ENCODE results near the gene CES4A.
A peak's percentile ranks its signal among the peaks of the same experiment; 100 is the strongest.
"Not testable (repeated sequence)": the region's sequence is repeated elsewhere in the genome, so short reads cannot be mapped to it uniquely, and the experiment has no call there.

The CES4A gene

DNA sequence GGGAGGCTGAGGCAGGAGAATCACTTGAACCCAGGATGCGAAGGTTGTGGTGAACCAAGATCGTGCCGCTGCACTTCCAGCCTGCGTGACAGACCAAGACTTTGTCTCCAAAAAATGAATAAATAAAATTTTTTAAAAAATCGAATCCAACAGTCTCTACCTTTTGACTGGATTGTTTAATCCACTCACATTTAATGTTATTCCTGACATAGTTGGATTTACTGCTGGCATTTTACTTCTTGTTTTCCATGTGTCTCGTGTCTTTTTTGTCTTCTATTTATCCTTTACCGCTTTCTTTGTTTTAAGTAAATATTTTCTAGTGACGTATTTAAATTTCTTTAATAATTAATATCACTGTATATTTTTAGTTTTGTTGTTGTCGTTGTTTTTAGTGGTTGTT lies 5.4 kb upstream of the CES4A start:
- DNase-seq (ENCODE audit: low read depth in 3 of 3, low spot score in 1 of 3), result no peak

GRCh38 chr16:66984892-66985311 lies 3.5 kb upstream of the CES4A start:
- peak in 1 of 3 donors; percentile 27 for DNase-seq (ENCODE audit: low read depth in 3 of 3, low spot score in 1 of 3)

DNA sequence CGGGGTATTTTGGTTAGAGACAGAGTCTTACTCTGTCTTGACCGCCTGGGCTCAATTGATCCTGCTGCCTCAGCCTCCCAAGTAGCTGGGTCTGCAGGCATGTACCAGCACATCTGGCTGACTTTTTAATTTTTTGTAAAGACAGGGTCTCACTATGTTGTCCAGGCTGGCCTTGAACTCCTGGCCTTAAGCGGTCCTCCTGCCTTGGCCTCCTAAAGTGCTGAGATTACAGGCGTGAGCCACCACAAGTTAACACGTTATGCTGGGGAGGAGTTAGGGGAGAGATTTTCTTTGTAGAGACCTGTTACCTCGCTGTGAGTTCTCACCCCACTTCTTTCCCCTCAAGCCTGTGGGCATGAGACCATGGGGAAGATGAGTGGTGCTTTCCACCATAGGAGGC lies 1.8 kb upstream of the CES4A start:
- DNase-seq (ENCODE audit: low read depth in 3 of 3, low spot score in 1 of 3), result no peak

DNA sequence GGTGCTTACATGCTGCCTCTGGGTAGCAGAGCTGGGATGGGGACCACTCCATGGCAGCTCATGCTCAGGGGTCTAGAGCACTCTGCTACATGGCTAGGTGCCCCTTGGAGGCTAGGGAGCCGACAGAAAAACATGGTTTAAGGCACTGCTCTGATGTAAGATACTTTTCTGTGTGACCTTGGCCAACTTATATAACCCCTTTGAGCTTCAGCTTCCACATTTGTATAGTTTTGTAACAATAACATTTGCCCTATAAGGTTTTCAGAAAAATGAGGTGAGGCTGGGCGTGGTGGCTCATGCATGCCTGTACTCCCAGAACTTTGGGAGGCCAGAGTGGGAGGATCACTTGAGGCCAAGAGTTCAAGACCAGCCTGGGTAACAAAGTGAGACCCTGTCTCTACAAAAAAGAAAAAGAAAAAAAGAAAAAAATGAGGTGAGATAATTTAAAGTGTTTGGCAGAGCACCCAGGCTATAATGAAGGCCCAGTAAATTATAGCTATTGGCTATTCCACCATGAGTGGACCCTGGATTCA lies 3.2 kb downstream of the CES4A start:
- no peak for DNase-seq (ENCODE audit: low read depth in 3 of 3, low spot score in 1 of 3)

DNA sequence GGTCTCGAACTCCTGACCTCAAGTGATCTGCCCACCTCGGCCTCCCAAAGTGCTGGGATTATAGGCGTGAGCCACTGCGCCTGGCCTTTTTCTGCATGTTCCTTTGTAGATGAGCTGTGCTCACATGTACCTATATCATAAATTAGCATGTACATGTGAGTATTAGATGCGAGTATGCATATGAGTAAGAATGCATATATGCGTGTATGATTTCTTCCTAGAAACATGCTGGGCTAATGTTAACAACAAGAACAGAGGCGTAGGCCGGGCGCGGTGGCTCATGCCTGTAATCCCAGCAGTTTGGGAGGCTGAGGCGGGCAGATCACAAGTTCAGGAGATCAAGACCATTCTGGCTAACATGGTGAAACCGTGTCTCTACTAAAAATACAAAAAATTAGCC lies 5.2 kb downstream of the CES4A start:
- not testable (repeated sequence) for DNase-seq (ENCODE audit: low read depth in 3 of 3, low spot score in 1 of 3)

DNA sequence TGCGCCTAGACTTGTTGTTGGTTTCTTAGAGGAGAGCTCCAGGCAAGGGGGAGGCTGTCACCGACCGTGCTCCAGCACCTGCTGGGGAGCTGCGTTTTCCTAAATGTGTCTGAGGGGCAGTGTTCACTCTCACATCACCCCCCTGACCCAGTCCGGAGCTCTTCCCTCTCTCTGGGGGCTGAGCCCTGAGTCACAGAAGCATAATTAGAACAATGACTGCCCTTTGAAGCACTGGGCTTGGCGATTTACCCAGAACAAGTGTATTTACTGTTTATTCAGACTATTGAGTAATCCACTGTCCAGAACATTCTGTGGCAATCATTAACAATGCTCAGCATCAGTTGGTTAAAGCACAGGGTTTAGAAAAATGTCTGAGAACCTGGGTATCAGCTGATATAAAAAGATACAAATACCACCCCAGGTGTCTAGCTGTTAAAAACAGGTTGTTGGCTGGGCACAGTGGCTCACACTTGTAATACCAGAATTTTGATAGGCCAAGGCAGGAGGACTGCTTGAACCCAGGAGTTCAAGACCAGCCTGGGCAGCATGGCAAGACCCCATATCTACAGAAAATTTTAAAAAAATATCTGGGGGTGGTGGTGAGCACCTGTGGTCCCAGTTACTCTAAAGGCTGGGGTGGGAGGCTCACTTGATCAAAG lies 8.1 kb downstream of the CES4A start:
- no peak for DNase-seq (ENCODE audit: low read depth in 3 of 3, low spot score in 1 of 3)

GRCh38 chr16:66996983-66997358 lies 8.6 kb downstream of the CES4A start:
- no peak for DNase-seq (ENCODE audit: low read depth in 3 of 3, low spot score in 1 of 3)

DNA sequence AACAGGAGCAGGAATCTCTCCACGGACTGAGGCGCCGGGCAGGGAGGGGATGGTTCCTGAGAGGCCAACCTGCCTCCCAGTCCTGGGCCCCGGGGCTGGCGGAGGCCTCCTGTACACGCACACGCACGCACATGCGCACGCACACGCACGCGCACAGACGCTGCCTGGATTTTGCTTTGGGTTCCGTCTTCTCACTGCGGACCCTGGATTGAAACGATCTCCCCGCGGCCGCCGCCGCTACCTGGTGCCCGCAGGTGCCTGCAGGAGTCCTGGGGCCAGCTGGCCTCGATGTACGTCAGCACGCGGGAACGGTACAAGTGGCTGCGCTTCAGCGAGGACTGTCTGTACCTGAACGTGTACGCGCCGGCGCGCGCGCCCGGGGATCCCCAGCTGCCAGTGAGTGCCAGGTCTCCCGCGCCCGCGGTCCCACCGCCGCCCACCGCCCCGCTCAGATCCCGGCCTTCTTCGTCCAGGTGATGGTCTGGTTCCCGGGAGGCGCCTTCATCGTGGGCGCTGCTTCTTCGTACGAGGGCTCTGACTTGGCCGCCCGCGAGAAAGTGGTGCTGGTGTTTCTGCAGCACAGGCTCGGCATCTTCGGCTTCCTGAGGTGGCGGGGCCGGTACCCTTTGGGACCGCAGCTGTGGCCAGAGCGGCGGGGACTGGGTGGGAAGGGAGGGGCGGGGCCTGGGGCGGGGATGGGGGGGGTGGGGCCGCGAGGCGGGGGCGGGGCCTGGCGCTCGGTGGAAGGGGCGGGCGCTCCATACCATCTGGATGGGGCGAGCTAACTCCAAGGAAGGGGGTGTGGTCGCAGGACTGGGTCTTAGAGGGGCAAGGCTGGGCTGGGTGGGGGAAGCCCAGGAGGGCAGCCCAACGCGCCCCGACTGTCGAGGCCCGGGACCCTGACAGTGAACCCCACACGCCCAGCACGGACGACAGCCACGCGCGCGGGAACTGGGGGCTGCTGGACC lies 12.3 kb downstream of the CES4A start:
- peak in 2 of 3 donors; percentile 13 to 37 for DNase-seq (ENCODE audit: low read depth in 3 of 3, low spot score in 1 of 3)

GRCh38 chr16:67001726-67002125 lies 13.3 kb downstream of the CES4A start:
- no peak for DNase-seq (ENCODE audit: low read depth in 3 of 3, low spot score in 1 of 3)

- DNase-seq (ENCODE audit: low read depth in 3 of 3, low spot score in 1 of 3), result no peak
These were observed 18.7 kb downstream of the CES4A start for GRCh38 chr16:67006930-67007658.

DNA sequence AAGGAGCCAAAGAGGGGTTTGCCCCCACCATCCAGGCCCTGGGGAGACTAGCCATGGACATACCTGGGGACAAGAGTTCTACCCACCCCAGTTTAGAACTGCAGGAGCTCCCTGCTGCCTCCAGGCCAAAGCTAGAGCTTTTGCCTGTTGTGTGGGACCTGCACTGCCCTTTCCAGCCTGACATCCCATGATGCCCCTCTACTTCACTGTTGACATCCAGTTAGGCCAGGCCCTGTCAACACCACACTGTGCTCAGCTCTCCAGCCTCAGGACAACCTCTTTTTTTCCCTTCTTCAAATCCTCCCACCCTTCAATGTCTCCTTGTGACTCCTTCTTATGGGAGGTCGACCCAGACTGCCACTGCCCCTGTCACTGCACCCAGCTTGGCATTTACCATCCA lies 20.8 kb downstream of the CES4A start:
- DNase-seq (ENCODE audit: low read depth in 3 of 3, low spot score in 1 of 3), result no peak

- DNase-seq (ENCODE audit: low read depth in 3 of 3, low spot score in 1 of 3), result no peak
These were observed 22.9 kb downstream of the CES4A start for GRCh38 chr16:67011274-67011673.

DNA sequence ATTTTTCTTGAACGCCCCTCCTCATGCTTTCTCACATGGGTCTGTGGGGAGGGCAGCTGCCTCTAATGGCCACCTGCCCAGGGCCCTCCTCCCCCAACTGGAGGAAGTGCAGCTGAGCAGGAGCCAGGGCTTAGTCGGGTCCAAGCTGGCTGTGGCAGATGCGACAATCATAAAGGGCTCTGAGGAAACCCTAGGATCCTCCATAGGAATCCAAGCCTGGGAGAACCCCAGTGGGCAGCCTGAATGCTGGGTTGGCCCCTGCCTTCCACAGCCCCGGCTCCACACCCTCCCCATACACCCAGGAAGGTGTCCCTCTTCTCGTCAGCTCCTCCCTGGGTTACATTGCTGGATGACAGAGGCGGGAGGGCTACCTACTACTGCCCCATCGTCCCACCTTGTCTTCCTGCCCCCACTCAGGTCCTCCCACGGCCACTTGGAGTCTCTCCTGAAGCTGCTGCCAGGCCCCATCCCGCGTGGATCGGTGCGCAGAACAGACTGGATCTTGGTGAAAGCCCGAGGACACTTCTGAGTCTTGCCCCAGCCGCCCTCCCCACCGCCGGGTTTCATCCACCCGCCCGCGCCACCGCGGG lies 24.9 kb downstream of the CES4A start:
- no peak for DNase-seq (ENCODE audit: low read depth in 3 of 3, low spot score in 1 of 3)

GRCh38 chr16:67013823-67014633 lies 25.6 kb downstream of the CES4A start:
- peak in 2 of 3 donors; percentile 30 to 53 for DNase-seq (ENCODE audit: low read depth in 3 of 3, low spot score in 1 of 3)

DNA sequence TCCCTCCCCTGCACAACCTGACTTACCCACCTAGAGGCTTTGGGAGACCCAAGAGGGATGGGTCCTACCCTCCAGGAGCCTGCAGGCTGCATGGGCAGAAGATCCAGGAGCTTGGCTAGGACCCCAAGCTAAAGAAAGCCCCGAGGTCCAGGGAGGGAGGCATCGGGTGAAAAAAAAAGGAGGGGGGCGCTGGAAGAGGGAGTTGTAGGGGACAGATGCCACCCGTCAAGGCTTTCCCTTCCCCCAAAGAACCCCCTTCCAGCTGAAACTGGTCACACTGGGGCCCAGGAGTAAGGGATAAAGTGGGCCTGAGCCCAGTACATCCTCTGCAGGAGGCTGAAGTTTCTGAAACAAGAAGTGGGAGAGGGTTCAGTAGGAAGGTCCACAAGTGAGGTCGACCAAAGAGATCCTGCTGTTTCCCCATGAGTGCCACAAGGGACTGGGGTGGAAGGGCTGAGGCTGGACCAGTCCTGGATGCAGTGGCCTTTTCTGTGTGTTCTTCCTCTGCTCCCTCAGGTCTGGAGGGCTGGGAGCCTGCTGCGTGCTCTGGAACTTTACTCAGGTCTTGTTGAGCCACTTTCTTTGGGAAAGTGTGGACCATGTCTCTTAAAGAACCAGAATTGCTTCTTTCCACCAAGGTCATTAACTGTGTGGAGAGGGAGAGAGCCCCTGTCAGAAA lies 26.4 kb downstream of the CES4A start:
- DNase-seq (ENCODE audit: low read depth in 3 of 3, low spot score in 1 of 3), result no peak

DNA sequence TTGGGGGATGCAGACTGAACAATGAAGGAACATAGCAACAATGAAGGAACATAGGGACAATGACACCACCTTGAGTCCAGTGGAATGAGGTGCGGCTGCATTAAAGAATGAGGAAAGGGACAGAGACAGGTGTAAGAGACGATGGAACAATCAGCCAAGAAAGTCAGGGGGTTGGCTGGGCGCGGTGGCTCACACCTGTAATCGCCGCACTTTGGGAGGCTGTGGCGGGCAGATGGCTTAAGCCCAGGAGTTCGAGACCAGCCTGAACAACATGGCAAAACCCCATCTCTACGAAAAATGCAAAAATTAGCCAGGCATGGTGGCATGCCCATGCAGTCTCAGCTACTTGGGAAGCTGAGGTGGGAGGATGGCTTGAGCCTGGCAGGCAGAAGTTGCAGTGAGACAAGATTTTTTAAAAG lies 26.9 kb downstream of the CES4A start:
- DNase-seq (ENCODE audit: low read depth in 3 of 3, low spot score in 1 of 3), result no peak

DNA sequence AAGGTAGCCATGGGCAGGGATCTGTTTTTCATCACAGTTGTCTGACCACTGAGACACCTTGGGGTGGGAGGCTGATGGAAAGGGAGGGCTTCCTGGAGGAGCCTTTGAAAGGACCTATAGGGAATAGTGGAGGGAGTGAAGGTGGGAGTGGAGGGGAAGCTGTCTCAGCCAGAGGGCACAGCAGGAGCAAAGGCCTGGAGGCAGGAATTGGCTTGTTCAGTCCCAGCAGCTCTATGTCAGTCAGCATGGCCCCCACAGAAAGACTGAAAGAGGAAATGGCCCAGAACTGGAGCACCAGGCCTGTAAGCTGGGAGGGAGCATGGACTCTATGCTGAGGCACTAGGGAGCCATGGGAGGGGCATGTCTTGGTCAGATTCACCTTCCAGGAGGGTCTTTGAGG lies 27.8 kb downstream of the CES4A start:
- no peak for DNase-seq (ENCODE audit: low read depth in 3 of 3, low spot score in 1 of 3)

DNA sequence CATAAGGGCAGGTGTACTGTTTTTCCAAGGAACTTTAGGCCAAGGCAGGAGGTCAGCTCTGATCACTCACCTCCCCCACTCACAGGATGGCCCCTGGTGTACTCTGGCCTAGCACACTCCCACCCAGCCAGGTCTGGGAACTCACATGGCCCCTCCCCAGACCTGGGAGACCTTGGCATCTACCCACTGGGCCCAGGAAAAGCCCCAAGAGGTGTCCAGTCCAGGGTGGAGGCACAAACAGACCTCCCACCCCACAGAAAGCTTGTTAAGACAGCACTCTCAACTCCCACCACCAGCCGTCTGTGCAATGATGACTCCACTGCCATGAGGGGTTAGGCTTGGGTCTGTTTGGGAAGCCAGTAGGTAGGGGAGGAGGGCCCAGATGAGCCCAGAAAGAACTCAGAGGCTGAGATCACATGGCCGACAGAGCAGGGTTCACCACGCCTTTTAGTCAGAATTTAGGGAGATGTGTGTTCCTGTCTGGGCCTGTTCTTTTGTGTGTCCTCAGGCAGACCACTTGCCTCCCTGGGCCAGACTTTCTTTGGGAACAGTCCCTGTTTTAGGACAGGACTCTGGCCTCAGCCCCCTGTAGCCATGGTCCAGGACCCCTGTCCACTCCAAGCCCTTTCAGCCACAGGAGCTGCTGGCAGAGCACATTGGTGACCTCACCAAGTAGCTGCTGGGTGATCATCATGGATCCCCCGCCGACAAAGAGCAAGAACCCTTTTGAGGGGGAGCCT lies 28.5 kb downstream of the CES4A start:
- no peak for DNase-seq (ENCODE audit: low read depth in 3 of 3, low spot score in 1 of 3)

DNA sequence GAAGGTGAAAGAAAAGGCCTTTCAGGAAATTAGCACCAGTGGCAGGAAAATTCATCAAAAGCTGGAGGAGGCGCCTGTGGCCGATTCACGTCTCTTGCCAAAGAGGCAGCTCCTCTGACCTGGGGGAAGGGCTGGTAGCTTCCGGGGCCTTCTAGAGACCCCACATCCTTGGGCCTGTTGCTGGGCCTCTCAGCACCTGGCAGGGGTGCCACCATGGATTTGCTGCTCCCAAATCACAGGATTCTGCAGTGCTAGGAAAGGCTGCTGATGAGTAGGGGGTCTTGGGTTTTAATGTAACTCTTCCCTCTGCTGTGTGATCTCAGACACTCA lies 29.0 kb downstream of the CES4A start:
- no peak for DNase-seq (ENCODE audit: low read depth in 3 of 3, low spot score in 1 of 3)
